Stimulated activated naive CD4-positive, alpha-beta T cell (primary cell): ENCODE data around the gene SUPT20H.

Experiments used
- DNase-seq, 6 experiments: peaks; one replicate each; lab custom pipeline; 2025; lab: John Stamatoyannopoulos, UW

SUPT20H gene

DNA sequence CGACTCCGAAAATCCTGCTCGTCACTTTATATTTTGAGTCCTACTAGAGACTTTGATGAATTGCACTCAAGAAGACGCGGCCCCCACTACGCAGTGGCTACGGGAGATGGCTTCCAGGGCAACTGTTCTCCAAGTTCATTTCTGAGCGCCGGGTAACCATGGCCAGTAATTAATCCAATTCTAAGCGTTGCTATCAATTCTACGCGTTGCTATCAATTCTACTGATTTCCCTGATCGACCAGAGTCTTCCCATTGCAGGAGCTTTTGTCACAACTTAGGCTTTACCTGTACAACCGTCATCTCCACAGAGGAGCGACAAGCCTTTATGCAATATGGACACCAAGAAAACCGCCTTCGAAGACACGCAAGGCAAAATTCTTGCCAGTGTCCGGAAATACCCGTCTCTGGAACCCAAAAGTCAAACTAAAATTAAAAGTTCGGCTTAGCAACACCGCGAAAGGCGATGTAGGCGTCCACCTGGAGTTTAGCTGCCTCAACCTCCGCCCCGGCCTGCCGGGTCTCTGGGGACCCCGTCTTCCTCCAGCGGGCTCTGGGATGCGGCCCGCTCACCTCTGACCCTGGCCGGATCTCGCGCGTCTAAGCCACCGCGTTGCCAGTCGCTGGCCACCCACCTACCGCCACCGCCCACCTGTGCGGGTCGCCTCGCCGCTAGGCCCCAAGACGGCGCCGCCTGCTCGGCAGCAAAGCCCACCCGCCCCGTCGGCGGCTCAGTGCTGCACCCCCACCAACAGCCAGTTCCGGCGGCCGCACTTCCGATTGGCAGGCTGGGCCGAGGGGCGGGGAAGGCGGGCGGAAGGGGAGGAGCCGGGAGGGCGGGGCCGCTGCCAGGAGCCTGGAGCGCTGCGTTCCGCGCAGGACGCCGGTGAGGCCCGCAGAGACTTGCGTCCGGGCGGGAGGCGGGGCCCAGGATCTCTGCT is at the start of gene SUPT20H:
TSS of gene SUPT20H (minus strand) at position 779 of the 938 bp plus-strand sequence. CDS start 8,198 bp downstream, outside the sequence.
- DNase-seq: peak; percentile 86 to 94 (median 92)

- no peak for DNase-seq
Measured at GRCh38 chr13:37109051-37109678, 49.7 kb upstream of the SUPT20H start.

- no peak for DNase-seq
Measured at GRCh38 chr13:37107868-37108267, 48.4 kb upstream of the SUPT20H start.

- no peak for DNase-seq
Measured at GRCh38 chr13:37107456-37107855, 48.0 kb upstream of the SUPT20H start.

DNA sequence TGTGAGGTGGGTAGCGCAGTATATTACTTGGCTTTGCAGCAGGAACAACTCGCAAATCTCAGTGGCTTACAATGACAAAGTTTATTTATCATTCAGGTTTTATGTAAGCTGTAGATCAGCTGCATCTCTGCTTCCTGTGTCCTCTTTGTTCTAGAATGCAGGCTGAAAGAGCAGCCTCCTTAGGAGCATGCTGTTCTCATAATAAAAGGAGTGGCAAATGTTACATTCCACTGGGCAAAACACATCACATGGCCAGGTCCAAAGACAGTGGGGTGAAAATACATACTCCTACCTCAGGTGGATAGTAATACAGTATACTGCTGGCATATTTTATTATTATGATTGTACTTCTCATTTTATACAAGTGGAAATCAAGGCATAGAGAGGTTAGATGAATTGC is 47.2 kb upstream of the SUPT20H start:
- DNase-seq: no peak

GRCh38 chr13:37105251-37105714 is 45.8 kb upstream of the SUPT20H start, which contains the start of gene CSNK1A1L:
Gene CSNK1A1L, minus strand, starts transcription at chr13:37105664. Its CDS starts 408 bp downstream, at chr13:37105256.
- no peak for DNase-seq

DNA sequence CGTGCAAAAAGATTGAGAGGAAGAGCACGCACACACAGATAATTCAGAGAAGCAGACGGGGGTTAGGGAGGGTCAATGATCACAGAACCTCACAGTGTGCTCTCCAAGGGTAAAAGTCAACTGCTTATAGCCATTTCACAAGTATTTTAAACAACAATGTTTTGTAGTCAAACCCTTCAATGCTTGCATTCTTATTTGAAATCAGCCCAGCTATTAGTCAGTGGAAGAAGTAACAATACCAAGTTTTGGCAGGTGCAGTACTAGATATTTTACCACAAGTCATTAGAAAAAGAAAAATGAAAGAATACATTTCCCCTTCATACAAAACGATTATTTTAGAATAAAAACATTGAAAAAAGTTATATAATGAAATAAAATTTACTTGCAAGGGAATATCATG is 43.4 kb upstream of the SUPT20H start:
- DNase-seq: no peak

DNA sequence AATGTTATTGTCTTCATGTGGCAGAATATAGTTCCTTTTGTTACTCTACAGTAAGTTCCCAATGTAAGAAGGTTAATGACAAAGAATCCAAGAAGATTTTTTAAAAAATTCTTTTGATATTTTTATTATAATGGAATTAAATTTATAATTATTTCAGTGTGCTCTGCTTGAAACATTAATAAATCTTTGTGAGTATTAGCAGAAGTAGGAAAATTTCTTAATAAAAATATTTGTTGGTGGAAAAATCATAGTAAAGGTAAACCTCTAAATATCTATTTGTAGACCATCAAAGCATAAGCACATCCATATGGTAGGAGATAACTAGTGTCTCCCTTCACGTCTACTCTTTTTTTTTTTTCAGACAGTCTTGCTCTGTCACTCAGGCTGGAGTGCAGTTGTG is 41.7 kb upstream of the SUPT20H start:
- no peak for DNase-seq

DNA sequence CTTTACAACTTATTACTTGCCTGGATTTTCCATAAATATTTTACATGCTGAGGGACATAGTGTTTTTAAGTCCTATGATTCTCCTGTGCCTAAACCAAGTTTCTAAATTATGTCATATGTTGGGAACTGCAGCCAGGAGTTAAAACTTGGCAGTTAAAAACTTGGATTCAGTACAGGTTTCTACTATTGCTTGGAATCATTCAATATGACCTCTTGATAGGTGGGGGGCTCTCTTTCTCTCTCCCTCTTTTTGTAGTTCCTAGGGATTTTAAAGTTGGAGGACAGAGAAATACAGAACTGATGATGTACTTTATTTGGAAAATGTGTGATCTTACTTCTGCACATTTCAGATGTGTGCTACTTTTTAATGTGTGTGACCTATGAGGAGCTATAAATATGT is 41.2 kb upstream of the SUPT20H start:
- DNase-seq: no peak

- no peak for DNase-seq
Measured at GRCh38 chr13:37097076-37097475, 37.6 kb upstream of the SUPT20H start.

GRCh38 chr13:37094840-37095239 is 35.4 kb upstream of the SUPT20H start:
- DNase-seq: no peak

DNA sequence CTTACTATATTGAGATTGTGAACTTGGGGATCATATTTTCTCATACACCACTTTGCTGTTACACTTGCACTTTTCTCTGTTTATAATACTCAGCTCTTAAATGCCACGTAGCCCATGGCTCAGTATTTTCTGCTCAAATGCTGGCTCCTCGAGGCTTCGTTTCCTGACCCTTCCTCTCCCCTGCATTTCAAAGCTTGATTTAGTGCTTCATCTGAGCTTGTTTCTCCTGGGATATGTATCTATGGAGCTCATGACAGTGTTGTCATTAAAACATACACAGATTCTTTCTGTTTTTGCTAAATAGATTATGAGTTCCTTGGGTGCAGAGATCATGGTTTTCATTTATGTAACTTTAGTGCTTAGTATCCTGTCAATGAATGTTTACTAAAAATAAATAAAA is 34.6 kb upstream of the SUPT20H start:
- no peak for DNase-seq

- DNase-seq: no peak
Measured at GRCh38 chr13:37091835-37092234, 32.3 kb upstream of the SUPT20H start.

GRCh38 chr13:37090912-37091311 is 31.4 kb upstream of the SUPT20H start:
- DNase-seq: no peak

DNA sequence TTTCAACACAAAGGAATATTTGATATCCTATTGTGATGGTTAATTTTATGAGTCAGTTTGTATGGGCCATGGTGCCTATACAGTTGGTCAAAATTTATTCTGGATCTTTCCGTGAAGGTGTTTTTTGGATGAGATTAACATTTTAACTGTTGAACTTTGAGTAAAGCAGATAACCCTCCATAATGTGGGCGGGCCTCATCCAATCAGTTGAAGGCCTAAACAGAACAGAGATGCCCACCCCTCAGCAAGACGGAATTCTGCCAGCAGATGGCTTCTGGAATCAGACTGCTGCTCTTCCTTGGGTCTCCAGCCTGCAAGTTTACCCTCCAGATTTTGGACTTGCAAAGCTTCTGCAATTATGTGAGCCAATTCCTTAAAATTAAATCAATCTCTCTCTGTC is 30.0 kb upstream of the SUPT20H start:
- no peak for DNase-seq

GRCh38 chr13:37087486-37087885 is 28.0 kb upstream of the SUPT20H start:
- no peak for DNase-seq

DNA sequence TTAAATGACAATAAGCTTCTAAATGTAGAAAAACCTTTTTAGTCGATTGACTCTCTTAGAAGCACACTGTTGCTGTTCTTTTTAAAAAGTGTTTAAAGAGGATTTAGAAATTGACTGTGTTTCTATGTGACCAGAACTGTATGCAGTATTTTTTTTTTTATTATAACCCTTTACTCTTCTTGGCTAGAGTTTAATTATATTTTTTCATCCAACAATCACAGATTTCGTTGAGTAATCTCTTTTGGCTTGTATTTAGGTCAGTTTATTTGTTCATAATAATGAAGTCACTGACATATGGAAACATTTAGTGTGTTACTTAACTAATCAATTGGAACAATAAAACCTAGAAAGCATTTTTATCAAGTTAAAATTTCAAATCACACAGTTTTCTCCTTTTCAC is 26.1 kb upstream of the SUPT20H start:
- DNase-seq: no peak

GRCh38 chr13:37076818-37077217 is 17.3 kb upstream of the SUPT20H start:
- no peak for DNase-seq

GRCh38 chr13:37075164-37075563 is 15.7 kb upstream of the SUPT20H start:
- DNase-seq: no peak

DNA sequence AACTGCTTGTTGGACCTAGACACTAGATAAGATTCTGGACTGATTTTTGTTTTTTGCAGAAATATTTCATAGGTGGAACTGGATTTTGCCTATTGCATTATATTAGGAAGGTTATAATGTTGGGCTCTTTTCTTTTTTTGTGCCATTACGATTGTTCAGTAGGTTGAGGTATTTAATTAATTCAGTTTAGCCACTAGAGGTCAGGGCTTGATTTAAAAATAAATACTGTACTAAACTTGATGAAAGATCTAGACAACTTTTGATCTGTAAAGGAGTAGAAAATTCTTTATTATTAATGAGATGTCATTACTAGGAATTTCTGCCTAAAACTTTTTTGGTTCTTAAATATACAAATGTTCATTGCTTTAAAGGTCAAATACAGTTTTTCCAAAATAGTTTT is 15.2 kb upstream of the SUPT20H start:
- DNase-seq: peak in 2 of 6 experiments; percentile 7 to 10

DNA sequence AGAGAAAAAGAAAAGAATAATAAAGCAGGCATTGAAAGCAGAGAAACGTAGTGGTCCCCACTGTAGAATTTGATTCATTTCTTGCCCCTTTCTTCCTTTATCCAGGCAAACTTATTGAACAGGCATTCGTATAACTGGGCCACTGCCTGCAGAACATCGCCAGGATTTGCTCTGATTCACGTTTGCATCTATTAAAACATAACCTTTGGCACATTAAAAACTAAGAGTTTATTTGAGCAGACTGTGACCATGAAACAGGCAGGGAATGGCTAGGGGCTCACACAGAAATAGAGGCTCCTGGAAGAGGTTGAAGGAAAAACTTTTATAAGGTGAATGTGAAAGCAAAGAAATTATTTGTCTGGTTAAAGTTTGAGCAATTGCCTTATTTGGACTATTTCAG is 12.5 kb upstream of the SUPT20H start:
- DNase-seq: no peak

GRCh38 chr13:37070956-37071355 is 11.5 kb upstream of the SUPT20H start:
- no peak for DNase-seq

DNA sequence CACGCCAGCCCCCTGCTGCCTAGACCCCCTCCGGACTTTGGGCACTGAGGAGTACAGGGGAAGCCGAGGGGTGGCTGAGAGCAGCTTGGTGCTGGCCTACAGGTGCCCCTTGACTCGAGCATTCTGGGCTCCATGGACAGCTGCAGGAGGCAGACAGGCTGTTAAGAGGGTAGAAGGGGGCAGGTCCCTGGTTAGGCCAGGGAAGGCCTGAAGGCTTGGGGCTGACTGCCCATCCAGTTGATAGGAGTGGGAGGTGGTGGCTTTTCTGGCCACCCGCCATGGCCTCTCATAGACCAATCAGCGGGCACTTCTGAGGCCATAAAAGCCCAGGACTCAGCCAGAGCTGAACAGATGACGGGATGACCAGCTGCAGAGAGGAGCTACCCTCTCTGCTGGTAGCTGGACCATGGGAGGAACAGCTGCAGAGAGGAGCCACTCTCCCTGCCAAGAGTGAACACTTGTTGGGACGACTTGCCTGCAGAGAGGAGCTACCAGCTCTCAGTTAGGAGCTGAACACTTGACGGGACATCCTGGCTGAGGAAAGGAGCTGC is 10.7 kb upstream of the SUPT20H start:
- no peak for DNase-seq
